Anterior cingulate cortex (tissue), 58 donors: ENCODE results near the gene HHATL.

ENCODE experiments used
- DNase-seq, 58 donors: peaks; one replicate each; lab custom pipeline; 2025; lab: John Stamatoyannopoulos, UW

Gene HHATL, protein sequence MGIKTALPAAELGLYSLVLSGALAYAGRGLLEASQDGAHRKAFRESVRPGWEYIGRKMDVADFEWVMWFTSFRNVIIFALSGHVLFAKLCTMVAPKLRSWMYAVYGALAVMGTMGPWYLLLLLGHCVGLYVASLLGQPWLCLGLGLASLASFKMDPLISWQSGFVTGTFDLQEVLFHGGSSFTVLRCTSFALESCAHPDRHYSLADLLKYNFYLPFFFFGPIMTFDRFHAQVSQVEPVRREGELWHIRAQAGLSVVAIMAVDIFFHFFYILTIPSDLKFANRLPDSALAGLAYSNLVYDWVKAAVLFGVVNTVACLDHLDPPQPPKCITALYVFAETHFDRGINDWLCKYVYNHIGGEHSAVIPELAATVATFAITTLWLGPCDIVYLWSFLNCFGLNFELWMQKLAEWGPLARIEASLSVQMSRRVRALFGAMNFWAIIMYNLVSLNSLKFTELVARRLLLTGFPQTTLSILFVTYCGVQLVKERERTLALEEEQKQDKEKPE

GRCh38 chr3:42702066-42702951 is at the start of gene HHATL:
Gene HHATL, minus strand, starts transcription at chr3:42702798. Its CDS starts 1,972 bp downstream, at chr3:42700826.
- DNase-seq: peak in 47 of 58 donors; percentile 21 to 81 (median 52)

GRCh38 chr3:42751609-42752008 is 49.0 kb upstream of the HHATL start:
- no peak for DNase-seq

DNA sequence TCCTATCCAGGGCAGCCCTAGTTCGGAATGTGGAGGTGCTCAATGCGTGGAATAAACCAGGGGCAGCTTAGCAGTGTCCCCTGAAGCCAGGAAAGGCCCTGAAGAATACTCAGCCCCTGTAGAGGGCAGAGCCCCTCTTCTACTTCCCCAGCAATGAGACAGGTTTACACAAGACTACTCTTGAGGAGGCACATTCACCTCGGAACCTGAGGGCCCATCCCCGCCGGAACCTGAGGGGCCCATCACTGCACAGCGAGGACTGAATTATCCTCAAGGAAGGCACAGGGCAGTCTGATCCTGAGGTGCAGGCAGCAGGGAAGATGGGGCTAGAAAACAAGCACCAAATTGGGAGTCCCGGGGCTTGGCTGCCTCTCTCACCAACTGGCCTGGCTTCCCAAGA is 48.2 kb upstream of the HHATL start:
- no peak for DNase-seq

DNA sequence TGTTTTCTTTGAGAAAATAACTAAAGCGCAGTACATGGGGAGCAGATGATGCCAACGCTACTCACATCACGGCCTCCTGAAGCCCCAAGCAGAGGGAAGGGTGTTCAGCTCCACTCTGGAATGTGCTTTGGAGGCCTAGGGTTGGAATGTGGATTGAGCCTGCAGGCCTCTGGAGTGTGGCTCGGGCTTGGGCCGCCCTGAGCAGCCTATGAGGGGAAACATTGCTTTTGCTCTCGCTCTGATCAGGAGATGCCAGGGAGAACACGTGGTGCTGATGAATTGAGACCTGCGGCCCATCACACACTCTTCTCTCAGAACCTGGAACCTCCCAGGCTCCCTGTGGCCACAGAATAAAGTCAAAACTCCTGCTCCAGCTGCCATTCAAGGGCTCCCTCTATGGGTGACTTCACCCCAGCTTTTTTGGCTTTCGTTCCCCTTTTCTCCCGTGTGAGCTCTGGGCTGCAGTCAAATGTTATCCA is 47.2 kb upstream of the HHATL start:
- peak in 21 of 58 donors; percentile 20 to 60 (median 36) for DNase-seq

- DNase-seq: no peak
These were observed 46.6 kb upstream of the HHATL start for GRCh38 chr3:42749025-42749752.

- DNase-seq: no peak
These were observed 45.0 kb upstream of the HHATL start for GRCh38 chr3:42747581-42747980.

GRCh38 chr3:42746455-42747450 is 44.2 kb upstream of the HHATL start:
- DNase-seq: peak in 28 of 58 donors; percentile 21 to 83 (median 45)

- no peak for DNase-seq
These were observed 43.3 kb upstream of the HHATL start for GRCh38 chr3:42745776-42746454.

DNA sequence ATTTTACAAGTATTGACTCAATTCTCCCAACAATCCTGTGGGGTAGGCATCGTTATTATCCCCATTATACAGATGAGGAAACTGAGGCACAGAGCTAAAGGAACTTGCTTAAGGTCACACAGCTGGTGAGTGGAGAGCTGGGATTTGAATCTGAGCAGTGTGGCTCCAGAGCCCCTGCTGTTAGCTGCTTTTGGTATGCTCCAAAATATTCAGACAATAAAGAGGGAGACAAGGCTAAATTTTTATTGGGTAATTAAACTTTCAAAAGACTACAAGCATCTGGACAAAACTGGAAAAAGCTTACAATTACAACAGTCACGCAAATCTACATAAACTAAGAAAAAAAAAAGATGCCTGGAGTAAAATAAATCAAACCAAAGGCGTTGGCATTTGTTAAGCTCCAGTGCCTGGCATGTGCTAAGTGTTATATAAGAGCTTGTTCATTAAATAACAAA is 42.7 kb upstream of the HHATL start:
- DNase-seq: peak in 1 of 58 donors; percentile 29

DNA sequence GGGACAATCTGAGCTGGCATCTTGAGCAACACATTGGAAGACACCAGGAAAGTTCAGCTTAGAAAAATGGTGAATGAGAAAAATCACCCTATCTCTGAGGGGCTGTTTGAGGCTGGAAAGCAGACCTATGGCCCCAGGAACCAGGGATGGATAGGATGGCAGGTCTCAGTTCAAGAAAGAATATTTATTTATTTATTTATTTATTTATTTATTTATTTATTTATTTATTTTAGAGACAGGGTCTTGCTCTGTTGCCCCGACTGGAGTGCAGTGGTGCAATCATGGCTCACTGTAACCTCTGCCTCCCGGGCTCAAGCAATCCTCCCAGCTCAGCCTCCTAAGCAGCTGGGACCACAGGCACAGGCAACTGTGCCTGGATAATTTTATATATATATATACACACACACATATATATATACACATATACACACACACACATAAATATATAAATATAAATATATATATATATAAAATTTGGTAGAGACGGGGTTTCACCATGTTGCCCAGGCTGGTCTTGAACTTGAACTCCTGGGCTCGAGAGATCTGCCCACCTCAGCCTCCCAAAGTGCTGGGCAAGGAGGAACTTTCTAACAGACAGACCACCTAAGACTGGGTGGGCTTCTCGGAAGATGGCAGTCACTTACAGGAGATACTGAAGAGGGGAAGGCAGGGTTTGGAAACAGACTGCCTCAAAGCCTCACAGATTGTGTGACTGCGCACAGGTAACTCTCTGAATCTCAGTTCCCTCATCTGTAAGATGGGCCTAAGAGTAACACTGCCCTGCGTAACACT is 40.8 kb upstream of the HHATL start:
- DNase-seq: no peak

DNA sequence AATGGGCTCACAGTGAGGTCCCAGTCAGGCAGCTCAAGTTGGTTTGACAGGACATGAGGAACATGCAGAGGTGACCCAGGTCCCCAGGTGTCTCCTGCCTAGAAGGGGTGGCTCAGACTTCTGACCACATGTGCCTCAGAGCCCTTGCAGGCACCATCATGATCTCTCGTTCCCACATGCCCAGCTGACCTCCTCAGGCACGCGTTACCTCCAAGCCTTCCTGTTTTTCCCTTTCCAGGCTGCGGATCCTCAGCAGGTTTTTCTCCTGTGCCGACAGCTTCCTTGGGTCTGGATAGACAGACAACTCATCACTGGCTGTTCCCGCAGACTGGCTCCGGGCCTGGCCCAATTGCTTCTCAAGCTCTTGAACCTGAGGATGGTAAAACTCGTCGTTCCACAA is 40.1 kb upstream of the HHATL start:
- no peak for DNase-seq

- no peak for DNase-seq
These were observed 39.7 kb upstream of the HHATL start for GRCh38 chr3:42742259-42742658.

DNA sequence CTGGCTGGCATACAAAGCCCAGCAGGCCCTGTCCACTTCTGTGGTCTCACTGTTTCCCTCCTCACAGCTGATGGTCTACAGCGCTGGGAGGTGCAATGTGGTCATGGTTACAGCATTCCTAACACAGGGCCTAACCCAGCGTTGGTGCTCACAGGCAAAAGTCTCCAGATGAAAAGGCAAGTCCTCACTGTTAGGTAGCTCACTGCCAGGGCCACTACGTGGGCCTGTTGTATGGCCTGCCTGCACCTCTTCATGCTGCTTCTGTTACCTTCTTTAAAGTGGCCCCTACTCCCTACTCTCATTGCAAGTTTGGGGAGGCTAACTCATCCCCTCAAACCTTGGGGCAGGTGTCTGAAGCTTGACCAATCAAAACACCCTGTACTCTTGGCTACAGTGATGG is 39.2 kb upstream of the HHATL start:
- DNase-seq: no peak

GRCh38 chr3:42739401-42740158 is 37.0 kb upstream of the HHATL start:
- peak in 55 of 58 donors; percentile 44 to 92 (median 80) for DNase-seq

GRCh38 chr3:42736531-42736930 is 33.9 kb upstream of the HHATL start:
- no peak for DNase-seq

DNA sequence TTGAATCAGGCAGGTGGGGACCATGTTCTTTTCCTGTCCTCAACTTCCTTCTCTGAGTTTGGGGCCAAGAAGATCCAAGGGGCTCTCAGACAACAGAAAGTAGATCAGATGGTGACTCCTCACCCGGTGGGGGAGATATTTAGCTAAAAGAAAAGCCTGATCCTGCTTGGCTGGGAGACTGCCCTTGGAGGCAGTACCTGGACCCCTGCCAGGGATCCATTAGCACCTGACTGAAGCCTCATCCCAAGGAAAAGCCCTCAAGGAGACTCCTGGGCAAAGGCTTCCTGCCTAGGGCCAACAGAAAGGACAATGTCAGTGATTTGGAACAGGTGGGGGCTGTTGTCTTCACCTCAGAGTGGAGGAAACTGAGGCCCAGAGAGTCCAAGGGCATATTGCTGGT is 33.5 kb upstream of the HHATL start:
- no peak for DNase-seq

DNA sequence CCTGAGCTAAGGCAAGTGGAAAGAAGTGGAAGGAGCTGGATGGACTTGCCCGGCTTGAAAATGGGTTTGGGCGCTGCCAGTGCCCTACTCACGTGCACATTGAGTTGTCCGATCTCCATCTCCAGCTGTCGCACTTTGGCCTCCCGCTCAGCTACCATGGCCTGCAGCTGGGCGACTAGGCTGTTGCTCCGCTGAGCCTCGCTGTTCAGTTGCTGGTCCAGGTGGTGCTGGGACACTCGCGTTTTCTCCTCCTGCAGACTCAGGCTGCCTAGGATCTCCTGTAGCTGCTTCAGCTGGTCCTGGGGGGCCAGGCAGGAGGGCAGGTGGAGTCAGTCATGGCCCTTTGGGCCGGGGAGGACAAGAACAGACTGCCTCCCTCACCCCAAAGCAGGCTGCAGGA is 33.0 kb upstream of the HHATL start:
- DNase-seq: no peak
